GM18526 (cell line): ENCODE data around the gene SPON1.

Source experiments
- POLR2A ChIP-seq: IDR thresholded peaks from 3 replicates; pipeline ENCODE4 v1.6.1; 2011; ENCODE audit not compliant: insufficient read length; ENCODE audit errors: extremely low read depth

SPON1 gene

DNA sequence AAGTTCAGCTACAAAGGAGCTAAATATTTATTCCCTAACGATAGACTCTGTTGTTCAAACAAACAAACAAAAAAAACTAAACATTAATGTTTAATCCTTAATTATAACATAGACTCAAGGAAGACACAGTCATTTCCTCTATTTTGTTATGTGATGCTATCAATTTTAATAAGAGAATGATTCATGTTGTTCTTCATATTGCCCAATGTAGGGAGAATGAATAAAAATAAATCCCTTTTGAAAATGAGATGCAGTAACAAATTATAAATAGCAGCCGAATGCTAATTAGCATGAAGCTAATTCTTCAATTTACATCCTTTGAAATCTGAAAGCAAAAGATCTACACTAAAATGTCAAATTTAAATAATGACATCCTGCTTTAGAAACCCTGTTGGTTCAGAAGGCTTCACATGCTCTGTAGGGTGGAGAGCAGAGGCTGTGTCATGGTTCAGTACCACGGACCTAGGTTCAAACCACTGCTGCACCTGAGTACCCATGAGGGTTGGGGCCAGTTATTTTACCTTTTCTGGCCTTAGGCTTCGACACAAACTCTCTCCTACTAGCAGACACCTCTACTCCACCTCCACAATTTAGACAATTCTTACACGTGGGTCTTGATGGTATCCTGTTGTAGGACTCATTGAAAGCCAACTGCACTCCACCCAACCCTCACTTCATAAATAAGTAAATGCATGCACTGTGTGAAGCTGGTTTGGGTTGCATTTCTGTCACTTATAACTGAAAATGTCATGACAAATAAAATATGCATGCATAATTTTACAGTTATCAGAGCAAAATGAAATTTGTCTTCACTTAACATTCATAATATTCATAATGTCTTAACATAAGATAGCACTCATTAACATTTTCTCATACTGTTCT lies 307.4 kb downstream of the SPON1 start:
- TF ChIP-seq POLR2A, result no peak

DNA sequence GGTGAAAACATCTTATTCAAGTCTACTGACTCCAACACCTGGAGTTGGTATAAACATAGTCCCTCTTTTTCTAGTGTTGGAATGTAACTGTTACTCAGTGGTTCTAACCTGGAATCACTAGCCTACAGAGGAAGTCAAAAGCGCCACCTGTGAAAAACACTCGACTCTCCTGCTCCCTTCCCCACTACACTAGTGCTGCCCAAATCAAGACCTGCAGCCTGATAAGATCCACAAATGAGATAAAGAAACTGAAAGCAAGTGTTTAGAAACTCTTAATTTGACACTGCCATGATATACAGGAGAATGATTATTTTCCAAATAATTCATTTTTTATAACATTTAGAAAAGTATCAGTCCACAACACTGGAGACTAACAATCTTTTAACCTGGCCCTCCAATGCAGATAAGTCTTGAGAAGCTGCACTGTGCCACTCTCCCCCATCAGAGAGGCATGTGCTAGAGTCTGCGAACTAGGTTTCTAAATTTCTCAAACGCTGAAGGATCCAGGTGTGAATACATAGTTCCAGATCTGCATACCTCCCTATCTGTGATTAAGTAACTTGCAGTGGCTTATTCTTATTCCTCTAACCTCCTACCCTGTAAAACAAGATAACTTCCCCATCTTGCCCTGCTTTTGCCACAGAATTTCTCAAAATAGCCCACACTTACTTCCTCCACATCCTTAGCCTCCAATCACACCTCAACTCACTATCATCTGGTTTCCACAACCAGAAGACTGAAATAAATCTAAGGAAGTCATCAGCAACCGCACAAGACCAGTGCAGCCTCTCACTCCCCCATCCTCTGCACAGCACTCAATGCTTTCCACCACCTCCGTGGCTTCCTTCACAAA lies 308.4 kb downstream of the SPON1 start:
- no peak for TF ChIP-seq POLR2A

DNA sequence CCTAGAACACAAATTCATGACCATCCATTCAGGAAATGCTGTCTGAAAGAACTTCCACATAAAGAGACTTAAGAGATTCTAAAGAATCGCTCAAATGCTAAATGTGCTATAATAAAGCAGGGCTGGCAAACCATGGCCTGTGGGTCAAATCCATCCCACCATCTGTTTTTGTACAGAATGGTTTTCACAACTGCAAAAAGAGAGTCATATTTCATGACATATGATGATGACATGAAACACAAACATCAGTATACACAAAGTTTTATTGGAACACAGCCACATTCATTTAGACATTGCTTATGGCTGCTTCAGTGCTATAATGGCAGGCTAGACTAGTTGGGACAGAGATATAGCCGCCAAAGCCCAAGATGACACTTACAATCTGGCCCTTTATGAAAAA lies 311.4 kb downstream of the SPON1 start:
- no peak for TF ChIP-seq POLR2A

DNA sequence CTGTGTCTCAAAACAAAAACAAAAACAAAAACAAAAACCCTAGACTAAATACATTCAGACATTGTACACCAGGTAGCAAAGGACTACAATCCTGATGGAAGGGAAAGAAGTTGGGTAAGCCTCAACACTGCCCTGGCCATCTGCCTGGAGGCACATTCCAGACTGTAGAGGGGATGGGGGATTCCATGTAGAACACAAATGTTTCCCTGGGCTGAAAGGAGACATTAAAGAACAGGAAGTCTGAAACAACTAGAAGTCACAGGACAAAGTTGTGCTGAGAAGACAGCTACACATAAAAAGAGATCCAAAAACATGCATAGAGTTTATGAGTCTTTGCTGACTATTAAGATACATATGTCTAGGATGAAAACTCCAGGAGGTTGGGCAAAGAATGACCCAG lies 312.6 kb downstream of the SPON1 start:
- no peak for TF ChIP-seq POLR2A

DNA sequence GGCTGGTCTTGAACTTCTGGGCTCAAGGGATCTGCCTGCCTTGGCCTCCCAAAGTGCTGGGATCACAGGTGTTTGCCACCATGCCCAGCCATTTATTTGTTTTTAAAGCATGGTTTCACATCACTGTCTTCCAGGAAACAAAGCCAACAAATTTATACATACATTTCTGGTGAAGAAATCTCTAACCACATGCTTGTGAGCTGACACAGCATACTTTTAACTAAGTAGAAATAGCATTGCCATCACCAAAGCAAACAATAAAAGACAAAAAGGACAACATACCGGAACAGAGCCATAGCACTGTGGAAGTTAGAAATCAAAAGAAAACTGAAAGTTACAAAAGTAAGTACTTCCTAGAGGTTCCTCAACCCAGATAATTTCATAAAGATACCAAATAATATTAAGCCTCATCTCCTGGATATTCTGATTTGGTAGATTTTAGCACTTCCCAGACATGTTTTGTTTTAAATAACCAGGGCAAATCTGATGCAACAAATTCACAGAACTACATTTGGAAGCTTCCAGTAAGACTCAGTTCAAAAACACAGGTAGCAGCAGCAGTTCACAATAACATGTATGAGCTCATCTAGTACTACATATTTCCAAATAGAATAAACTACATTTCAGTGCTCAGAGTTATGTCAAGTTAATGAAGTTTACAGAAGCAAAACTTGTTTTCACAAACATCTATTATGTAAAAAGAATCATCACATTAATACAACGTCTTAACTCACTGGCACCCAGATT lies 325.8 kb downstream of the SPON1 start:
- TF ChIP-seq POLR2A, result no peak

DNA sequence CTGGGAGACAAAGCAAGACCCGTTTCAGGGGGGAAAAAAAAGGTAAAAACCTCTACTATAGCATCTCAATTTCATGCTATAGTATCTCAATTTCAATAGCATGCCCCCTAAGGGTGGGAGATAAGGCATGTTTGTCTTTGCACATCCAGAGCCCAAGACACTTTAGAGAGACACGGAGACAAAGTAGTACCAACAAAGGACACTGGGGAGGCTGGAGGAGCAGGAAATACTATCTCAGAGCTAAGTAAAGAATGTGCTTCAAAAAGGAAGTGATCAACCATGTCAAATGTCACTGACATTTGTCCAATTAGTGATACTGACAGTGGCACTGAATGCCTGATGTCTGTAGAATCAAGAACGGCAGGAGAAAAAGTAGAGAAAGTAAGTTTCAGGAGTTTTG lies 327.9 kb downstream of the SPON1 start:
- TF ChIP-seq POLR2A, result no peak

DNA sequence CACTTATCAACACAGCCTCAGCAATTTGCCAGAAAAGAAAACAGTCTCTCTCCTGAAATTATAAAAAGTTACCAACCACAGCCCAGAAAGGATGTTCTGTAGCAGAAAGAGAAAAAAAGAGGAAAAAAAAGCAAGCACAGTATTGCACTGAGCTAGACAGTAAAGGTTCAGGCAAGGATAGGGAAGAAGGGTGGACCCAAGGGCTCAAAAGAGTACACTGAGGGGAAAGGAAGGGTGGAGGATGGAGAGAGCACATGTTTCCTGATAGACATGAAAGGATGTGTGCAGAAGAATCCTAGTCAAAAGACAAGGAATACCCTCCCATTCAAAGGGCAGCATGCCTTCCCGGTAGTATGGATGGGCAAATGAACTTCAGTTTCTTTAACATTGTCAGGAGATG lies 337.4 kb downstream of the SPON1 start:
- TF ChIP-seq POLR2A, result no peak

DNA sequence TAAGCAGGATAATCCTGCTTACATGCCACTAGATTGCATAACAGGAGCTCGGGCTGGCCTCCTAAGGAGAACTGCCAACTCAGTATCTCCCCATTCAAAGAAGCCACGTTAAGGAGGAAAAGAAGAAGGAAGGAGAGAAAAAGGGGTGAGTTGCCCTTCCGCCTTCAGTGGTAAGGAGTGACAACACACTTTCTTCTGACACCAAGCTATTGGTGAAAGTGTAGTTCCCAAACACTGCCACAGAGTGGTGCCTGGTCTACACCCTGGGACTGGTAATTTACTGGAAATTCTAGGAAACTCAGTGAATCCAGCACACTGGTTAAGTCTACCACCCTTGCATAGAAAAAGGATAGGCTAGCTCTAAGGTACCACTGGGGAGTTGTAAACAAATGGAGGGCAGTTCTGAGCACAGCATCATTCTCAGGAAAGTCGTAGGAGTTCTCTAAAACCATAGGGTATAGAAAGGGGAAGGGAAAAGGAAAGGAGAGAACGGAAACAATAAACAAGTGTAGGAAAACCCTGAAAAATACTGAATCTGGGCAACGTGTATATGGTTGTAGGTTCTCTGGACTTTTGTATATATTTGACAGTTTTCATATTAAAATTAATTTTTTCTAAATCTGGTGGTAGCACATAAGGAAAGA lies 338.3 kb downstream of the SPON1 start:
- no peak for TF ChIP-seq POLR2A

DNA sequence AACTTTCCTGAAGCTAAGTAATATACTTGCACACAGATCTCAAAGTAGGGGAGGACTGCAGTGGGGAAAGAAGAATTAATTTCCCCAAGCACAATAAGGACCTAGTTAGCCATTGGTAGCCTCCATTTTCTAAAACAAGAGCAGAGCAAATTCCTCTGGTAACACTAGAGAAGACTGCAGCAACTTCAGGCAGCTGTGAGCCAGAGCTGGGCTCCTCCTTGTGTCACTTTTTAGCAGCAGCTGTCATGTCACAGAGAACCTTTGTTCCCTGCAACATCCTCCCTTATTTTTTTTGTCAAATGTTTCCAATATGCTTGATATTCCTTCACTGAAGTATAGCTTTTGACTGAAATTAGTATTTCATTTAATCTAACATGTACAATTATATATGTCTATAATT lies 342.1 kb downstream of the SPON1 start:
- TF ChIP-seq POLR2A, result no peak

DNA sequence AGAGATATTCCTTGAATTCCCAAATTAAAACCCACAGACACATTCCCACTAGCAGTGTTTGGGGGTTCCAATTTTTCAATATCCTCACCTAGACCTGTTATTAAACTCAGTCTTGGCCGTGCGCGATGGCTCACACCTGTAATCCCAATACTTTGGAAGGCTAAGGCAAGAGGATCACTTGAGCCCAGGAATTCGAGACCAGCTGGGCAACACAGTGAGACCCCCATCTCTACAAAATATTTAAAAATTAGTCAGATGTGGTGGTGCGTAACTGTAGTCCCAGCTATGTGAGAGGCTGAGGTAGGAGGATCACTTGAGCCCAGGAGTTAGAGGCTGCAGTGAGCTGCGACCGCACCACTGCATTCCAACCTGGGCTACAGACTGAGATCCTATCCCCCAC lies 343.1 kb downstream of the SPON1 start:
- no peak for TF ChIP-seq POLR2A

DNA sequence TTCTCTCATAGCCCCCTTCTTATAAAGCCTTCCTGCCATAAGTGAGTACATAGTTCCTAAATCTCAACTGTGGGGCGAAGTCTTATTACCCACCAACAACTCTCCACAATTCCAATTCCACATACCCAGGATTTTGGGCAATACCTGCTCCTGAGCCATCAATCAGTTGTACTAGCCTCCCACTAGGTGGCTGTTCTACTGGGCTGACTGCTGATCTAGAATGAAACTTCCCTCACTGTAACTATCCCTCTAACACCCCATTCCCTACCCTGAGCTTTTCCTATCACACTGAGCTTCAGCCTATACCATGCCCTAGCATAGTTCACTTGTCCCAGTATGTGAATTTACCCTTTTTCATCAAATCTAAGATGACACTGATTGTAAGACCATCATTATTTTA lies 344.0 kb downstream of the SPON1 start:
- no peak for TF ChIP-seq POLR2A

DNA sequence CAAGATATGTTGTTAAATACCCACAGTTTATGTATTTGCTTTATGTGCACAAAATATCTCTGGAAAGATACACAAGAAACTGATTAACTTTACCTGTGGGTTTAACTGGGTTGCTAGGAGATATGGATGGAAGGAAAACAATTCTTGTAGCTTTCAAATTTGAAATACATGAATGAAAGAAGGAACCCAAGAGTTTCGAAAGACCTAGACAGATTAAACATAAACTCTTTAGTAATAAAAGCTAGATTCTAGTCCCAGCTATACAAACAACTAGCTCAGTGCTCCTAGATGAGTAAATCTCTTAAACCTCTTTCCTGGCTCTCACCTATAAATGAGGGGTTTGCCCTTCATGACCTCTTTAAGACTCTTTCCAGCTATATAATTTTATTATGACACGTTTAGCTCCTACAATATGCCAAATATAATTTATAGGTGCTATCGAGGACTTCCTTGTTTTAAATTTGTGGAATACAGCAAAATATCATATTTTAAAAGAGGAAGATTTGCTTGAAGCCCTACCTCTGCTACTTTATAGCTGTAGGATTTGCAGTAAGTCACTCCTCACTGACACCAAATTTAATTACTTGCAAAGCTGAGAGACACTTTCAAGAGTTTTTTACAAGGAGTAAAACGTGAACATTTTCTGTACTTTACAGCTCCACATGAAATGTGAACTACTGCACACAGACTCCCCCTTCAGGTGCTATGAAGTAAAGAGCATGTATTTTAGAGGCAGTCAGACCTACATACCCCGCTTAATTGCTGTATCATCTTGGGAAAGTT lies 345.8 kb downstream of the SPON1 start:
- no peak for TF ChIP-seq POLR2A

DNA sequence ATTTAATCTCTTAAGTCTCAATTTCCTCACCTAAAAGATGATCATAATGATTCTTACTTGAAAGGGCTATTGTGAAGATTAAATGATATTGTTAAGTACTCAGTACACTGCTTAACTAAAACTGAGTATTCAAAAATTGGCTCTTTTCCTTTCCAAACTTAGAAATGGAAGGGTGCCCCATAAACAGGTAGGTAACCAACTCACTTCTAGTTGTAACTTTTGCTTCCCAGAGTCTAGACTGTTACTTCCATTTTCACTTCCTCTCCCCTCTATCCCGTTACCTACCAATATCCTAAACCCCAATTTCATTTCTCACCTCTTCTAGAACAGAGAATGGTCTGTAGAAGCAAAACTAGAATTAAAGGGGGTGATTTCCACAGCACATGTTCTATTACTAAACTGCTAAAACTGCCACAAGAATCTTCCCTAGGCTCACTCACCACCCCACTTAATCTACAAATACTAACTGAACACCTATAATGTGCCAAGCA lies 346.4 kb downstream of the SPON1 start:
- no peak for TF ChIP-seq POLR2A
